GM18498 (cell line): Measurements from ENCODE around the gene ECT2.
"Not testable (repeated sequence)": the region's sequence is repeated elsewhere in the genome, so short reads cannot be mapped to it uniquely, and the experiment has no call there.

Source experiments
- ATAC-seq: cut with Tn5 transposase; IDR thresholded peaks from one replicate; pipeline ENCODE4 v1.9.1; 2021; ENCODE audit warnings: mild to moderate bottlenecking, moderate library complexity; ENCODE audit not compliant: unreplicated experiment

ECT2 gene

GRCh38 chr3:172855037-172855436, 104.5 kb downstream of the ECT2 start:
- ATAC-seq, result no peak

GRCh38 chr3:172856795-172857742, 106.5 kb downstream of the ECT2 start:
- ATAC-seq, result no peak

GRCh38 chr3:172859041-172859440, 108.5 kb downstream of the ECT2 start:
- ATAC-seq, result no peak

GRCh38 chr3:172866726-172867350, 116.3 kb downstream of the ECT2 start:
- ATAC-seq, result not testable (repeated sequence)

GRCh38 chr3:172868582-172869200, 118.2 kb downstream of the ECT2 start:
- ATAC-seq, result no peak

GRCh38 chr3:172869368-172869771, 118.8 kb downstream of the ECT2 start:
- no peak for ATAC-seq

DNA sequence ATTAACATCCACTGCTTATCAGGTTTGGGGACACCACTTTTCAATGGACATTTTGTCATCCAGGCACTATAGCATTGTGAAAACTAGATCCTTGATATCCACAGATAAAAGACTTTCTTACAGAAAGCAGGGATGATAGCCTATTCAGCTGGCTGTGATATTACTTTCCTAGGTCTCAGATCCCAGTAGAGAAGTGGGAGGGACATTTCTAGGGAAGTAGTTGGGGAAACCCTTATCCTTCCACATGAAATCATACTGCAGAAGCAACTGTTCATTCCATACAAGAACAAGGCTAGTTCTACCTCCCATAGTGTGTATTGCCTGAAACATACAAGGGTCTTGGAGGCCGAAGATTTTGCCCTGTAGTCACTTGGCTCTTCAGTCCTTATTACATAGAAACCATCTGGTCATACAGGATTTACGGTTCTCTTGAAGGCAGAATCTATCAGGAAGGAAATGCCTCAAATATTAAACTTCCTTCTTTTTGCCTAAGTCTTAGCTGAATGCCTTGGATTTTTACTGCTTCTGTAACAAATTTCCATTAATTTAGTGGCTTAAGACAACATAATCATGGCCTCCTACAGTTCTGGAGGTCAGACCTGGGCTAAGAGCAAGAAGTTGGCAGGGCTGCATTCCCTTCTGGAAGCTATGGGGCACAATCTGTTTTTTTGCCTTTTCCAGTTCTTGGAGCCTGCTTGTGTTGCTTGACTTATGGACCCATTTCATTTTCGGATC, 119.4 kb downstream of the ECT2 start:
- no peak for ATAC-seq
